ENCODE results near the gene BUD31. TPM values are rescaled to one million over a fixed set of nuclear protein-coding genes. Genes with fewer than 3 reads are reported as not detected.
A peak's percentile ranks its signal among the peaks of the same experiment; 100 is the strongest.

BUD31 gene
- total and polyA plus RNA-seq, 9 of the 15 experiments (the other 6 are each of a cell fraction or from before 2014, with no cell fraction given) = 105 to 342 (median 247) TPM

- TF ChIP-seq MEF2D (tag; conservative IDR thresholded peaks at IDR 0.05; ENCODE audit: low read depth) = no peak
- TF ChIP-seq ZMIZ1 (IDR thresholded peaks at IDR 0.05; ENCODE audit: low read depth in 2 of 2, low read length in 2 of 2) = peak; percentile 15 to 99; a peak in 2 of 4 replicates
- peak; percentile 67 to 94; a peak in 3 of 4 replicates for TF ChIP-seq MAZ (CRISPR knock-in tag; conservative IDR thresholded peaks at IDR 0.05 in 1 of 2, IDR thresholded peaks at IDR 0.05 in 1 of 2)
- TF ChIP-seq CSDE1 (IDR thresholded peaks at IDR 0.05) = no peak
- TF ChIP-seq ZNF239 (CRISPR knock-in tag; IDR thresholded peaks at IDR 0.05) = no peak
- peak; percentile 78; the same call in 1 of the 2 replicates for TF ChIP-seq SIN3B (IDR thresholded peaks at IDR 0.05; ENCODE audit: low read depth)
- TF ChIP-seq ZNF507 (tag; conservative IDR thresholded peaks at IDR 0.05) = no peak
- no peak for TF ChIP-seq ZNF280B (CRISPR knock-in tag; IDR thresholded peaks at IDR 0.05)
- TF ChIP-seq FOSL1 (tag; conservative IDR thresholded peaks at IDR 0.05) = peak; percentile 44; the same call in 1 of the 2 replicates
- TF ChIP-seq MLLT1 (IDR thresholded peaks at IDR 0.05) = peak in 1 of 2 experiments; percentile 100; a peak in 2 of 4 replicates
- peak; percentile 93 for TF ChIP-seq ETS1 (conservative IDR thresholded peaks at IDR 0.05; ENCODE audit: control insufficient read depth, low read depth, low read length)
- TF ChIP-seq HNRNPL (IDR thresholded peaks at IDR 0.05; ENCODE audit: low read depth, low read length) = no peak
- peak; percentile 51 to 67 for TF ChIP-seq SIX5 (IDR thresholded peaks at IDR 0.05; ENCODE audit: borderline replicate concordance in 1 of 2, insufficient read depth in 1 of 2, low read depth in 1 of 2, low read length in 2 of 2)
- TF ChIP-seq TARDBP (IDR thresholded peaks at IDR 0.05) = peak; percentile 12; the same call in 1 of the 2 replicates
- TF ChIP-seq NCOA6 (IDR thresholded peaks at IDR 0.05) = no peak
- no peak for TF ChIP-seq MCM7 (IDR thresholded peaks at IDR 0.05)
- TF ChIP-seq GABPB1 (CRISPR knock-in tag; IDR thresholded peaks at IDR 0.05) = peak; percentile 74; the same call in 1 of the 2 replicates
- no peak for TF ChIP-seq MCM2 (IDR thresholded peaks at IDR 0.05; ENCODE audit: low read depth)
- no peak for TF ChIP-seq TEAD4 (IDR thresholded peaks at IDR 0.05; ENCODE audit: low read length)
- TF ChIP-seq TEAD4 (CRISPR knock-in tag; IDR thresholded peaks at IDR 0.05; ENCODE audit: borderline replicate concordance) = no peak
These were observed 30.1 kb downstream of the BUD31 start, which contains the start of the genes CPSF4 and PTCD1 (continued) for GRCh38 chr7:99438573-99439480.
